DOHH2 (cell line): ENCODE measurements around the gene ABI3.
A peak's percentile ranks its signal among the peaks of the same experiment; 100 is the strongest.

Experiments
- H3F3A ChIP-seq: fragments of 200-600 bp; sonication (generic), shearing (Covaris generic); 2 replicates; pipeline ENCODE4 v1.6.0; 2016; ENCODE audit warnings: antibody characterized with exemption, mild to moderate bottlenecking; ENCODE audit not compliant: control insufficient read depth, insufficient read depth
- H3K27ac ChIP-seq: fragments of 200-600 bp; sonication (generic); 2 replicates; pipeline ENCODE4 v1.5.1; 2014; ENCODE audit warnings: low read depth, mild to moderate bottlenecking, low read length, moderate library complexity
- H3K27me3 ChIP-seq: fragments of 200-600 bp; sonication (generic); 2 replicates; pipeline ENCODE4 v1.6.1; 2014; ENCODE audit warnings: mild to moderate bottlenecking, low read length, mixed read lengths; ENCODE audit not compliant: control insufficient read depth
- H3K36me3 ChIP-seq: fragments of 200-600 bp; sonication (generic); 2 replicates; pipeline ENCODE4 v1.6.1; 2014; ENCODE audit warnings: mild to moderate bottlenecking, low read length, moderate library complexity, mixed read lengths; ENCODE audit not compliant: control insufficient read depth
- H3K4me1 ChIP-seq: fragments of 200-600 bp; sonication (generic); 2 replicates; pipeline ENCODE4 v1.6.1; 2014; ENCODE audit warnings: mild to moderate bottlenecking, low read length, mixed read lengths; ENCODE audit not compliant: control insufficient read depth
- H3K4me2 ChIP-seq: fragments of 200-600 bp; sonication (generic); 2 replicates; pipeline ENCODE4 v1.6.0; 2014; ENCODE audit warnings: mild to moderate bottlenecking, low read length, moderate library complexity
- H3K4me3 ChIP-seq: fragments of 200-600 bp; sonication (generic); 2 replicates; pipeline ENCODE4 v1.5.1; 2014; ENCODE audit warnings: mild to moderate bottlenecking, low read length, mixed read lengths
- H3K79me2 ChIP-seq: fragments of 200-600 bp; sonication (generic); 2 replicates; pipeline ENCODE4 v1.6.1; 2014; ENCODE audit warnings: mild to moderate bottlenecking, low read length, mixed read lengths; ENCODE audit not compliant: control insufficient read depth
- H3K9me2 ChIP-seq: fragments of 200-600 bp; sonication (generic); replicated peaks from 2 replicates; pipeline ENCODE4 v1.6.1; 2014; ENCODE audit warnings: mild to moderate bottlenecking, low read length, mixed read lengths; ENCODE audit not compliant: control insufficient read depth
- H3K9me3 ChIP-seq: fragments of 200-600 bp; sonication (generic); 2 replicates; pipeline ENCODE4 v1.6.1; 2014; ENCODE audit warnings: antibody characterized with exemption, low read length, mixed read lengths; ENCODE audit not compliant: control insufficient read depth, insufficient read depth
- H4K20me1 ChIP-seq: fragments of 200-600 bp; sonication (generic); 2 replicates; pipeline ENCODE4 v1.6.0; 2014; ENCODE audit warnings: low read depth, mild to moderate bottlenecking, antibody characterized with exemption, low read length, moderate library complexity; ENCODE audit not compliant: control insufficient read depth, insufficient read depth
- EZH2phosphoT487 ChIP-seq: fragments of 200-600 bp; sonication (generic); IDR thresholded peaks from 2 replicates; pipeline ENCODE4 v1.6.1; 2017; ENCODE audit warnings: borderline replicate concordance, mild to moderate bottlenecking, antibody characterized with exemption, low read length, moderate library complexity, mixed read lengths
- TF ChIP-seq, protein P1 (sequence below): fragments of 200-600 bp; sonication (generic); IDR thresholded peaks from one replicate; pipeline ENCODE4 v1.5.1; 2014; ENCODE audit warnings: antibody characterized with exemption, mild to moderate bottlenecking, low read depth, low read length; ENCODE audit not compliant: poor library complexity, severe bottlenecking

Gene ABI3

DNA sequence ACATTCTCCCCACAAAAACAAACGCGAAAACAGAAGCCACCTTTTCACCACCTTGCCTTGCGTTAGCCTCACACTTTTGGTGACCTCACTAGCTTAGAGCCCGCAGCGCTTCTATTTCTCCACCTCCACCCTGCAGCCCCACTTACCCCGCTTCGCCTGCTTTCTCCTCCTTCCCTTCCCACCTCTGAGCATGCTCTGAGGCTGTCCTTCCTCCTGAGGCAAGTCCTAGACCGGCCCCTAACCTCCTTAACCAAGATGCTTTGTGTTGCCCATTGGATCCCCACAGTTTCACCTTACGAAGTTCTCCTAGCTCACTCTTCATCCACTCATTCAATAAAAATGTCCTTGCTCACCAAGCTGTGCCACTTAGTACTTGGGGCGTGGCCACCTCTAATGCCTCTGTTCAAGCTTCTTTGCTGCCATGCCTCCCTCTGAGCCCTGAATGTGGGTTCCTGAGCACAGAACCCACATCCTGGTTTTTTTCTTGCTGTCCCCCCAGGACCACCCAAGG, 1.4 kb upstream of the ABI3 start:
- Histone ChIP-seq H3K9me3 (no peaks in the 10 kb centered on the region), H4K20me1 (no peaks in the 10 kb centered on the region), H3K27me3 (no peaks in the 10 kb centered on the region), H3K79me2 (peaks cover 42% of the 10 kb centered on the region), H3K4me3 (peak overlapping the region; percentile 89), H3F3A (peaks cover 29% of the 10 kb centered on the region), H3K36me3 (peaks cover 19% of the 10 kb centered on the region), H3K4me2 (peak overlapping the region; percentile 74), H3K27ac (no peak overlapping the region), H3K4me1 (peaks cover 47% of the 10 kb centered on the region), H3K9me2 (no peaks in the 10 kb centered on the region)
- no peak for TF ChIP-seq EZH2phosphoT487
- TF ChIP-seq, protein P1, sequence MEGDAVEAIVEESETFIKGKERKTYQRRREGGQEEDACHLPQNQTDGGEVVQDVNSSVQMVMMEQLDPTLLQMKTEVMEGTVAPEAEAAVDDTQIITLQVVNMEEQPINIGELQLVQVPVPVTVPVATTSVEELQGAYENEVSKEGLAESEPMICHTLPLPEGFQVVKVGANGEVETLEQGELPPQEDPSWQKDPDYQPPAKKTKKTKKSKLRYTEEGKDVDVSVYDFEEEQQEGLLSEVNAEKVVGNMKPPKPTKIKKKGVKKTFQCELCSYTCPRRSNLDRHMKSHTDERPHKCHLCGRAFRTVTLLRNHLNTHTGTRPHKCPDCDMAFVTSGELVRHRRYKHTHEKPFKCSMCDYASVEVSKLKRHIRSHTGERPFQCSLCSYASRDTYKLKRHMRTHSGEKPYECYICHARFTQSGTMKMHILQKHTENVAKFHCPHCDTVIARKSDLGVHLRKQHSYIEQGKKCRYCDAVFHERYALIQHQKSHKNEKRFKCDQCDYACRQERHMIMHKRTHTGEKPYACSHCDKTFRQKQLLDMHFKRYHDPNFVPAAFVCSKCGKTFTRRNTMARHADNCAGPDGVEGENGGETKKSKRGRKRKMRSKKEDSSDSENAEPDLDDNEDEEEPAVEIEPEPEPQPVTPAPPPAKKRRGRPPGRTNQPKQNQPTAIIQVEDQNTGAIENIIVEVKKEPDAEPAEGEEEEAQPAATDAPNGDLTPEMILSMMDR = no peak

DNA sequence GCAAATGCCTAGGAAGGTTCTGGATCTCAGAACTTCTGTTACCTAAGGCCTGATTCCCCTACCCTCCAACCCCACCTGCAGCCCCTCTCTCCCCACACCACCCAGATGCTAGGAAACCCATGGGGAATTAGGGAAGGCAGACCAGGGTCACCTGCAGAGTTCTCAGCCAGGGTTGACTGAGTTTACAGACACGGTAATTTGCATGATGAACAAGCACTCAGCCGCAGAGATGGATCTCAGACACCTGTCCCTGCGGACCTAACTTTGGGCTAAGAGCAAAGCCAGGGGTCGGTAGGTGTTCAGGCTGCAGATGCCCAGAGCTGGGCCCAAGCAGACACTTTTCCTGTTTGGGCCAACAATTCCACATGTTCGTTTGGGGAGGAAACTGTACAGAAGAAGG, 2.9 kb downstream of the ABI3 start:
- peaks cover 78% of the 10 kb centered on the region for H3K79me2 ChIP-seq
- H3K27me3 ChIP-seq = no peaks in the 10 kb centered on the region
- H4K20me1 ChIP-seq = no peaks in the 10 kb centered on the region
- no peaks in the 10 kb centered on the region for H3K9me3 ChIP-seq
- no peaks in the 10 kb centered on the region for H3K9me2 ChIP-seq
- H3K36me3 ChIP-seq = peaks cover 53% of the 10 kb centered on the region
- TF ChIP-seq, protein P1 = no peak
- no peak for TF ChIP-seq EZH2phosphoT487
- peaks cover 90% of the 10 kb centered on the region for H3K4me1 ChIP-seq
- H3K4me2 ChIP-seq = peak overlapping the region; percentile 74
- H3K27ac ChIP-seq = peak overlapping the region; percentile 90
- H3K4me3 ChIP-seq = peak overlapping the region; percentile 89
- peaks cover 44% of the 10 kb centered on the region for H3F3A ChIP-seq

GRCh38 chr17:49213847-49214246, 3.3 kb downstream of the ABI3 start:
- no peaks in the 10 kb centered on the region for H3K27me3 ChIP-seq
- no peaks in the 10 kb centered on the region for H3K9me3 ChIP-seq
- TF ChIP-seq, protein P1 = no peak
- no peak for TF ChIP-seq EZH2phosphoT487
- no peaks in the 10 kb centered on the region for H4K20me1 ChIP-seq
- H3K79me2 ChIP-seq = peaks cover 80% of the 10 kb centered on the region
- peak overlapping the region; percentile 89 for H3K4me3 ChIP-seq
- H3K9me2 ChIP-seq = no peaks in the 10 kb centered on the region
- peaks cover 92% of the 10 kb centered on the region for H3K4me1 ChIP-seq
- peak overlapping the region; percentile 90 for H3K27ac ChIP-seq
- peak overlapping the region; percentile 74 for H3K4me2 ChIP-seq
- peaks cover 41% of the 10 kb centered on the region for H3F3A ChIP-seq
- peaks cover 58% of the 10 kb centered on the region for H3K36me3 ChIP-seq
